SK-N-SH (cell line): ENCODE data around the gene LAIR2. TPM values are rescaled to one million over a fixed set of nuclear protein-coding genes. Genes with fewer than 3 reads are reported as not detected.
"Not testable (repeated sequence)": the region's sequence is repeated elsewhere in the genome, so short reads cannot be mapped to it uniquely, and the experiment has no call there.

Experiments
- CTCF ChIA-PET: fragments of 300-600, 350-600 bp; formaldehyde crosslinking; extraction: SDS; loops from one replicate; lab custom pipeline; 2021; lab: Yijun Ruan, JAX
- POLR2A ChIA-PET: fragments of 350-600 bp; sonication (Branson Sonifier 250); formaldehyde crosslinking; extraction: SDS; loops from one replicate; lab custom pipeline; 2020; ENCODE audit warnings: antibody characterized with exemption, inconsistent platforms; lab: Yijun Ruan, JAX
- DNase-seq: peaks from one replicate; pipeline ENCODE4 v3.0.0; 2012
- H2AFZ ChIP-seq: fragments of 200-600 bp; sonication (generic); 2 replicates; pipeline ENCODE4 v1.8.1; 2016; ENCODE audit warnings: antibody characterized with exemption, mild to moderate bottlenecking, low read depth
- H3F3A ChIP-seq: fragments of 200-600 bp; sonication (generic); replicated peaks from 2 replicates; pipeline ENCODE3; 2016; ENCODE audit warnings: antibody characterized with exemption, mild to moderate bottlenecking; ENCODE audit not compliant: insufficient read depth
- H3K27ac ChIP-seq, 2 experiments: fragments of 200-500 bp in 1 of 2; fragments of 200-600 bp in 1 of 2; sonication (Bioruptor generic) in 1 of 2; sonication (generic), shearing (Covaris generic) in 1 of 2; 2 replicates each; pipeline versions ENCODE4 v1.5.1 to v1.6.1; 2014 to 2016; ENCODE audit warnings: low read depth in 2 of 2, inconsistent platforms in 1 of 2, low read length in 1 of 2, mild to moderate bottlenecking in 1 of 2, mixed read lengths in 1 of 2
- H3K27me3 ChIP-seq: fragments of 200-600 bp; sonication (generic), shearing (Covaris generic); 2 replicates; pipeline ENCODE4 v1.6.1; 2016; ENCODE audit warnings: mixed run types; ENCODE audit not compliant: insufficient read depth
- H3K36me3 ChIP-seq, 2 experiments: fragments of 200-500 bp in 1 of 2; fragments of 200-600 bp in 1 of 2; sonication (Bioruptor generic) in 1 of 2; sonication (generic) in 1 of 2; replicated peaks in 1 of 2; 2 replicates each; pipeline versions ENCODE3 to v1.5.1; 2014 to 2016; ENCODE audit warnings: low read length in 1 of 2, mild to moderate bottlenecking in 1 of 2; ENCODE audit not compliant: insufficient read depth in 2 of 2, control insufficient read depth in 1 of 2
- H3K4me1 ChIP-seq, 2 experiments: fragments of 200-500 bp in 1 of 2; fragments of 200-600 bp in 1 of 2; sonication (Bioruptor generic) in 1 of 2; sonication (generic), shearing (Covaris generic) in 1 of 2; 2 replicates each; pipeline versions ENCODE4 v1.5.1 to v1.6.1; 2014 to 2016; ENCODE audit warnings: low read depth in 1 of 2, low read length in 1 of 2, mixed run types in 1 of 2; ENCODE audit not compliant: insufficient read depth in 2 of 2, control insufficient read depth in 1 of 2
- H3K4me2 ChIP-seq: fragments of 200-600 bp; sonication (generic), shearing (Covaris generic); 2 replicates; pipeline ENCODE4 v1.6.1; 2017; ENCODE audit warnings: mixed run types
- H3K4me3 ChIP-seq, 2 experiments: fragments of 200-500 bp in 1 of 2; fragments of 200-600 bp in 1 of 2; sonication (Bioruptor generic) in 1 of 2; sonication (generic), shearing (Covaris generic) in 1 of 2; 2 replicates each; pipeline versions ENCODE4 v1.5.1 to v1.8.1; 2014 to 2016; ENCODE audit warnings: low read depth in 2 of 2, inconsistent platforms in 1 of 2, low read length in 1 of 2, mild to moderate bottlenecking in 1 of 2, mixed read lengths in 1 of 2, moderate library complexity in 1 of 2
- H3K79me2 ChIP-seq: fragments of 200-600 bp; sonication (generic); 2 replicates; pipeline ENCODE4 v1.8.1; 2017; ENCODE audit warnings: mild to moderate bottlenecking; ENCODE audit not compliant: insufficient read depth
- H3K9ac ChIP-seq: fragments of 200-600 bp; sonication (generic); 2 replicates; pipeline ENCODE4 v1.6.1; 2017; ENCODE audit warnings: mixed run types
- H3K9me2 ChIP-seq: fragments of 200-600 bp; sonication (generic); 2 replicates; pipeline ENCODE4 v1.6.1; 2017; ENCODE audit warnings: mixed run types
- H3K9me3 ChIP-seq: fragments of 200-600 bp; sonication (generic); 2 replicates; pipeline ENCODE4 v1.6.1; 2017; ENCODE audit warnings: mixed run types, mild to moderate bottlenecking, moderate library complexity
- H4K20me1 ChIP-seq: fragments of 200-600 bp; sonication (generic); 2 replicates; pipeline ENCODE4 v1.6.1; 2017; ENCODE audit warnings: mild to moderate bottlenecking, mixed run types; ENCODE audit not compliant: insufficient read depth
- CTCF ChIP-seq: fragments of 200-600 bp; sonication (generic); IDR thresholded peaks from 2 replicates; pipeline ENCODE4 v1.6.1; 2017; ENCODE audit warnings: antibody characterized with exemption, mild to moderate bottlenecking, moderate library complexity
- ELF1 ChIP-seq: IDR thresholded peaks from 2 replicates; pipeline ENCODE4 v1.4.0; 2012
- EP300 ChIP-seq, 2 experiments: IDR thresholded peaks; 2 replicates each; pipeline versions ENCODE4 v1.4.0 to v1.6.1; 2012; ENCODE audit warnings: borderline replicate concordance in 1 of 2, low read depth in 1 of 2, low read length in 1 of 2
- FOSL2 ChIP-seq: IDR thresholded peaks from 2 replicates; pipeline ENCODE4 v1.4.0; 2012; ENCODE audit warnings: low read depth, mild to moderate bottlenecking, moderate library complexity, borderline replicate concordance
- GABPA ChIP-seq: IDR thresholded peaks from 2 replicates; pipeline ENCODE4 v1.4.0; 2012; ENCODE audit warnings: low read depth, mild to moderate bottlenecking
- IRF3 ChIP-seq: fragments of 150-350 bp; IDR thresholded peaks from 2 replicates; pipeline ENCODE4 v1.6.1; 2016; ENCODE audit warnings: mild to moderate bottlenecking, low read depth, low read length
- MAX ChIP-seq: IDR thresholded peaks from 2 replicates; pipeline ENCODE4 v1.4.0; 2012; ENCODE audit warnings: low read depth
- MXI1 ChIP-seq: IDR thresholded peaks from 2 replicates; pipeline ENCODE4 v1.6.1; 2012; ENCODE audit warnings: mild to moderate bottlenecking, low read depth, low read length, improper control_type of control experiment
- NFIC ChIP-seq: IDR thresholded peaks from 2 replicates; pipeline ENCODE4 v1.4.0; 2012; ENCODE audit warnings: borderline replicate concordance
- PBX3 ChIP-seq: IDR thresholded peaks from 2 replicates; pipeline ENCODE4; 2012
- POLR2AphosphoS5 ChIP-seq: IDR thresholded peaks from 2 replicates; pipeline ENCODE4 v1.6.1; 2012; ENCODE audit warnings: low read depth, low read length
- RXRA ChIP-seq: IDR thresholded peaks from 2 replicates; pipeline ENCODE4 v1.4.0; 2012; ENCODE audit warnings: low read depth, mild to moderate bottlenecking, borderline replicate concordance
- TEAD4 ChIP-seq: IDR thresholded peaks from 2 replicates; pipeline ENCODE4 v1.4.0; 2012; ENCODE audit warnings: mild to moderate bottlenecking, borderline replicate concordance; ENCODE audit not compliant: insufficient read depth
- USF1 ChIP-seq: IDR thresholded peaks from 2 replicates; pipeline ENCODE4 v1.4.0; 2012; ENCODE audit warnings: low read depth, borderline replicate concordance
- YY1 ChIP-seq: IDR thresholded peaks from 2 replicates; pipeline ENCODE4 v1.4.0; 2012; ENCODE audit warnings: low read depth, mild to moderate bottlenecking
- ZBTB33 ChIP-seq: IDR thresholded peaks from 2 replicates; pipeline ENCODE4 v1.4.0; 2012; ENCODE audit warnings: low read depth, borderline replicate concordance
- WGBS: methylation state at CpG from one replicate; pipeline ENCODE4 v1.1.6; 2017; ENCODE audit warnings: low lambda C conversion rate; 5-methylcytosine and 5-hydroxymethylcytosine counted together
- polyA plus RNA-seq, 3 experiments: library from polyadenylated mRNA; depleted of rRNA; stranded (reverse); fragments of >200 nt; gene quantifications; 2 replicates each; pipeline ENCODE4 v1.2.3, GENCODE V29; 2012

LAIR2 gene
- polyA plus RNA-seq, 1 of the 3 experiments (the other 2 are of a cell fraction) = not detected

GRCh38 chr19:54493967-54494585 is 8.6 kb upstream of the LAIR2 start:
- Histone ChIP-seq H3F3A (no peaks in the 10 kb centered on the region), H3K9ac (no peak overlapping the region), H3K27ac (no peak overlapping the region), H3K9me3 (no peaks in the 10 kb centered on the region), H3K27me3 (peaks cover 75% of the 10 kb centered on the region), H4K20me1 (no peaks in the 10 kb centered on the region), H3K79me2 (no peaks in the 10 kb centered on the region), H3K9me2 (no peaks in the 10 kb centered on the region), H3K36me3 (no peaks in the 10 kb centered on the region), H3K4me3 (no peak overlapping the region), H3K4me2 (no peak overlapping the region), H2AFZ (no peak overlapping the region), H3K4me1 (no peaks in the 10 kb centered on the region)
- TF ChIP-seq GABPA = no peak
- no peak for TF ChIP-seq MXI1
- no peak for TF ChIP-seq YY1
- no peak for TF ChIP-seq ELF1
- no peak for TF ChIP-seq POLR2AphosphoS5
- TF ChIP-seq RXRA = no peak
- no peak for TF ChIP-seq TEAD4
- no peak for TF ChIP-seq NFIC
- no peak for TF ChIP-seq MAX
- no peak for TF ChIP-seq EP300 (IDR thresholded peaks at IDR 0.05; ENCODE audit: borderline replicate concordance in 1 of 2, low read depth in 1 of 2, low read length in 1 of 2)
- no peak for TF ChIP-seq ZBTB33
- no peak for TF ChIP-seq USF1
- TF ChIP-seq IRF3 = no peak
- TF ChIP-seq CTCF = no peak
- no peak for TF ChIP-seq FOSL2
- TF ChIP-seq PBX3 = no peak
- ChIA-PET POLR2A (no interaction called here), CTCF (no interaction called here)
- no peak for DNase-seq
- WGBS = 9% methylated on average over 10 of the region's 10 CpGs

- H3K4me3 ChIP-seq, POLR2A ChIA-PET, H3K36me3 ChIP-seq, H3K9ac ChIP-seq, H3K9me3 ChIP-seq, H3K9me2 ChIP-seq, H3K79me2 ChIP-seq, H3K4me1 ChIP-seq, H2AFZ ChIP-seq, H4K20me1 ChIP-seq, H3F3A ChIP-seq, H3K4me2 ChIP-seq, H3K27ac ChIP-seq, DNase-seq: not testable (repeated sequence)
- 4% methylated on average over 5 of the region's 5 CpGs for WGBS
- H3K27me3 ChIP-seq = peaks cover 67% of the 10 kb centered on the region
- CTCF ChIA-PET = interaction anchor here (0.9 kb wide), 1 partner anchor 24 kb away, joined by 3 read pairs; no protein-coding TSS in a partner anchor
Observed at GRCh38 chr19:54495284-54495683, 7.3 kb upstream of the LAIR2 start.
